Cardiac muscle cell (in vitro differentiated cells and primary cell): Measurements from ENCODE around the gene PCSK4. TPM values are rescaled to one million over a fixed set of nuclear protein-coding genes. Genes with fewer than 3 reads are reported as not detected.

Source experiments
- DNase-seq, 2 donors: peaks; one replicate each; pipeline versions ENCODE4 v3.0.0 to v3.0.0-alpha.2; 2010 to 2017; ENCODE audit warnings: low read depth in 1 of 2, low spot score in 1 of 2
- H3K27ac ChIP-seq: fragments of 200-600 bp; sonication (generic); 2 replicates; pipeline ENCODE4 v1.5.1; 2016
- H3K27me3 ChIP-seq: fragments of 200-600 bp; sonication (generic); 2 replicates; pipeline ENCODE4 v1.6.0; 2016; ENCODE audit warnings: control low read depth
- H3K36me3 ChIP-seq: fragments of 200-600 bp; sonication (generic); 2 replicates; pipeline ENCODE4 v1.5.1; 2016; ENCODE audit warnings: control low read depth
- H3K4me1 ChIP-seq: fragments of 200-600 bp; sonication (generic); 2 replicates; pipeline ENCODE4 v1.8.1; 2017; ENCODE audit warnings: low read depth, mild to moderate bottlenecking, mixed run types
- H3K4me3 ChIP-seq: fragments of 200-600 bp; sonication (generic); 2 replicates; pipeline ENCODE4 v1.5.1; 2016; ENCODE audit warnings: mild to moderate bottlenecking
- H3K9me3 ChIP-seq: fragments of 200-600 bp; sonication (generic); 2 replicates; pipeline ENCODE4 v1.5.1; 2017; ENCODE audit warnings: low read depth, mild to moderate bottlenecking, control low read depth
- CTCF ChIP-seq: IDR thresholded peaks from 2 replicates; pipeline ENCODE4 v1.5.1; 2012; ENCODE audit warnings: low read depth, mild to moderate bottlenecking, low read length
- polyA plus RNA-seq: library from polyadenylated mRNA; unstranded; fragments of >200 nt; fragmentation: Nextera tagmentation; extraction: Ambion mirVana; gene quantifications from 2 replicates; pipeline ENCODE4 v1.2.1, GENCODE V29; 2016
- total RNA-seq: library from RNA; depleted of rRNA; stranded (reverse); fragments of >200 nt; gene quantifications from 2 replicates; pipeline ENCODE4 v1.2.3, GENCODE V29; 2016

The PCSK4 gene
- total and polyA plus RNA-seq, 2 experiments from 2014 or later = 9.6 to 28.6 TPM

GRCh38 chr19:1497578-1498235 lies 7.6 kb upstream of the PCSK4 start:
- TF ChIP-seq CTCF = no peak
- no peak overlapping the region for H3K4me3 ChIP-seq
- H3K27me3 ChIP-seq = peaks cover 1% of the 10 kb centered on the region
- peaks cover 4% of the 10 kb centered on the region for H3K4me1 ChIP-seq
- no peak for DNase-seq
- H3K27ac ChIP-seq = no peak overlapping the region
- H3K36me3 ChIP-seq = no peaks in the 10 kb centered on the region
- no peaks in the 10 kb centered on the region for H3K9me3 ChIP-seq

- Histone ChIP-seq H3K4me3 (no peak overlapping the region), H3K4me1 (peaks cover 8% of the 10 kb centered on the region), H3K9me3 (no peaks in the 10 kb centered on the region), H3K27me3 (no peaks in the 10 kb centered on the region), H3K36me3 (no peaks in the 10 kb centered on the region), H3K27ac (no peak overlapping the region)
- no peak for TF ChIP-seq CTCF
- DNase-seq = no peak
Observed at GRCh38 chr19:1496714-1497577, 6.8 kb upstream of the PCSK4 start.

- Histone ChIP-seq H3K27ac (no peak overlapping the region), H3K4me1 (peaks cover 8% of the 10 kb centered on the region), H3K9me3 (no peaks in the 10 kb centered on the region), H3K4me3 (no peak overlapping the region), H3K27me3 (no peaks in the 10 kb centered on the region), H3K36me3 (no peaks in the 10 kb centered on the region)
- DNase-seq = no peak
- no peak for TF ChIP-seq CTCF
Observed at GRCh38 chr19:1495799-1496713, 5.9 kb upstream of the PCSK4 start.

GRCh38 chr19:1495051-1495798 lies 5.1 kb upstream of the PCSK4 start:
- no peaks in the 10 kb centered on the region for H3K36me3 ChIP-seq
- peaks cover 8% of the 10 kb centered on the region for H3K4me1 ChIP-seq
- no peak for TF ChIP-seq CTCF
- no peaks in the 10 kb centered on the region for H3K9me3 ChIP-seq
- H3K4me3 ChIP-seq = no peak overlapping the region
- DNase-seq = no peak
- H3K27me3 ChIP-seq = no peaks in the 10 kb centered on the region
- no peak overlapping the region for H3K27ac ChIP-seq
